Endodermal cell (in vitro differentiated cells): ENCODE data around the gene MBD5. TPM values are rescaled to one million over a fixed set of nuclear protein-coding genes. Genes with fewer than 3 reads are reported as not detected.

Experiments
- DNase-seq: peaks from one replicate; pipeline ENCODE4 v3.0.0-alpha.2; 2017
- H3K27ac ChIP-seq: 2 replicates; pipeline ENCODE4 v1.5.1; 2013; ENCODE audit warnings: mild to moderate bottlenecking, low read depth, low read length, moderate library complexity
- H3K27me3 ChIP-seq: 2 replicates; pipeline ENCODE4 v1.6.1; 2013; ENCODE audit warnings: mild to moderate bottlenecking, low read length, moderate library complexity; ENCODE audit not compliant: insufficient read depth, control insufficient read depth, poor library complexity, severe bottlenecking
- H3K36me3 ChIP-seq: 2 replicates; pipeline ENCODE4 v1.7.0; 2013; ENCODE audit warnings: mild to moderate bottlenecking, low read length, moderate library complexity; ENCODE audit not compliant: control insufficient read depth, insufficient read depth
- H3K4me1 ChIP-seq: one replicate; pipeline ENCODE4 v1.7.0; 2013; ENCODE audit warnings: low read length; ENCODE audit not compliant: control insufficient read depth, insufficient read depth
- H3K4me3 ChIP-seq: 2 replicates; pipeline ENCODE4 v1.5.1; 2013; ENCODE audit warnings: mild to moderate bottlenecking, low read length, moderate library complexity
- H3K9ac ChIP-seq: 2 replicates; pipeline ENCODE4 v1.6.1; 2013; ENCODE audit warnings: mild to moderate bottlenecking, low read length, moderate library complexity; ENCODE audit not compliant: poor library complexity, severe bottlenecking; ENCODE audit errors: extremely low read depth
- H3K9me3 ChIP-seq: 2 replicates; pipeline ENCODE4 v1.6.1; 2013; ENCODE audit warnings: mild to moderate bottlenecking, low read length, moderate library complexity; ENCODE audit not compliant: control insufficient read depth
- H3K27ac Mint-ChIP-seq: 2 replicates; pipeline ENCODE4 v1.8.0; 2020; ENCODE audit warnings: mixed read lengths
- H3K27me3 Mint-ChIP-seq: 2 replicates; pipeline ENCODE4 v1.8.0; 2021; ENCODE audit warnings: mild to moderate bottlenecking, mixed read lengths; ENCODE audit not compliant: insufficient read depth
- H3K36me3 Mint-ChIP-seq: 2 replicates; pipeline ENCODE4 v1.8.0; 2020; ENCODE audit warnings: low read depth, mixed read lengths
- H3K4me1 Mint-ChIP-seq: 2 replicates; pipeline ENCODE4 v1.8.0; 2020; ENCODE audit warnings: mixed read lengths
- H3K4me3 Mint-ChIP-seq: 2 replicates; pipeline ENCODE4 v1.8.0; 2020; ENCODE audit warnings: mild to moderate bottlenecking, moderate library complexity, mixed read lengths
- H3K9me3 Mint-ChIP-seq: 2 replicates; pipeline ENCODE4 v1.8.0; 2020; ENCODE audit warnings: mild to moderate bottlenecking, mixed read lengths
- CTCF ChIP-seq: fragments of 200-600 bp; sonication (generic); conservative IDR thresholded peaks from 2 replicates; pipeline ENCODE4 v1.5.0; 2021; ENCODE audit warnings: antibody characterized with exemption, mild to moderate bottlenecking
- WGBS, 2 experiments: methylation state at CpG; one replicate each; pipeline versions ENCODE4 v1.1.5 to v1.1.7; 2013; ENCODE audit warnings: missing lambda C conversion rate in 2 of 2, mixed read lengths in 1 of 2; ENCODE audit not compliant: insufficient coverage in 1 of 2, insufficient read length in 1 of 2; 5-methylcytosine and 5-hydroxymethylcytosine counted together
- total RNA-seq, 2 donors: library from RNA; stranded (reverse); fragmentation: NEBNext Ultra II Directional in 1 of 2; extraction: Animal tissue kit (Norgen Biotek cat#: 25700) in 1 of 2; gene quantifications; 2 replicates in 1 of 2; 3 replicates in 1 of 2; pipeline ENCODE4 v1.2.1, GENCODE V29; 2021

The MBD5 gene
- total RNA-seq, 2 donors from 2014 or later: 49.1 to 55.7 TPM

GRCh38 chr2:148179724-148180123 is 158.8 kb downstream of the MBD5 start:
- peaks cover 13% of the 10 kb centered on the region for H3K36me3 Mint-ChIP-seq
- H3K9me3 Mint-ChIP-seq: no peaks in the 10 kb centered on the region
- TF ChIP-seq CTCF: no peak
- 83% methylated on average over 1 of the region's 1 CpG; no CpG with 5 or more reads in 1 of the 2 experiments for WGBS, 2 experiments
- no peak overlapping the region for H3K27ac Mint-ChIP-seq
- H3K9me3 ChIP-seq: no peaks in the 10 kb centered on the region
- H3K4me1 ChIP-seq: no peaks in the 10 kb centered on the region
- no peak for DNase-seq
- H3K4me3 ChIP-seq: no peak overlapping the region
- H3K4me3 Mint-ChIP-seq: no peak overlapping the region
- no peak overlapping the region for H3K27ac ChIP-seq
- no peaks in the 10 kb centered on the region for H3K36me3 ChIP-seq
- no peaks in the 10 kb centered on the region for H3K4me1 Mint-ChIP-seq
- no peaks in the 10 kb centered on the region for H3K27me3 ChIP-seq
- no peak overlapping the region for H3K9ac ChIP-seq
- H3K27me3 Mint-ChIP-seq: no peaks in the 10 kb centered on the region

GRCh38 chr2:148184976-148185375 is 164.1 kb downstream of the MBD5 start:
- H3K27me3 ChIP-seq: no peaks in the 10 kb centered on the region
- no peak overlapping the region for H3K9ac ChIP-seq
- Mint-ChIP-seq H3K4me3 (no peak overlapping the region), H3K9me3 (peaks cover 5% of the 10 kb centered on the region), H3K27me3 (no peaks in the 10 kb centered on the region), H3K27ac (no peak overlapping the region), H3K4me1 (no peaks in the 10 kb centered on the region), H3K36me3 (peaks cover 29% of the 10 kb centered on the region)
- peaks cover 3% of the 10 kb centered on the region for H3K36me3 ChIP-seq
- H3K27ac ChIP-seq: no peak overlapping the region
- no peaks in the 10 kb centered on the region for H3K4me1 ChIP-seq
- DNase-seq: no peak
- H3K9me3 ChIP-seq: no peaks in the 10 kb centered on the region
- WGBS, 2 experiments: 80% methylated on average over 1 of the region's 1 CpG; no CpG with 5 or more reads in 1 of the 2 experiments
- no peak overlapping the region for H3K4me3 ChIP-seq
- TF ChIP-seq CTCF: no peak

GRCh38 chr2:148194882-148195281 is 174.0 kb downstream of the MBD5 start:
- H3K27me3 ChIP-seq: no peaks in the 10 kb centered on the region
- Mint-ChIP-seq H3K27me3 (no peaks in the 10 kb centered on the region), H3K36me3 (no peaks in the 10 kb centered on the region), H3K4me1 (no peaks in the 10 kb centered on the region), H3K4me3 (no peak overlapping the region), H3K9me3 (no peaks in the 10 kb centered on the region), H3K27ac (no peak overlapping the region)
- H3K36me3 ChIP-seq: no peaks in the 10 kb centered on the region
- H3K4me3 ChIP-seq: no peak overlapping the region
- no peaks in the 10 kb centered on the region for H3K4me1 ChIP-seq
- H3K9ac ChIP-seq: no peak overlapping the region
- no peaks in the 10 kb centered on the region for H3K9me3 ChIP-seq
- no peak overlapping the region for H3K27ac ChIP-seq
- no peak for DNase-seq
- no peak for TF ChIP-seq CTCF
